Renal cortex interstitium (tissue), 11 donors: Measurements from ENCODE around the gene RGS11. TPM values are rescaled to one million over a fixed set of nuclear protein-coding genes. Genes with fewer than 3 reads are reported as not detected.
A peak's percentile ranks its signal among the peaks of the same experiment; 100 is the strongest.
"Not testable (repeated sequence)": the region's sequence is repeated elsewhere in the genome, so short reads cannot be mapped to it uniquely, and the experiment has no call there.

Experiments used
- DNase-seq, 11 donors: peaks; one replicate each; pipeline ENCODE4 v3.0.0-alpha.2; 2013; ENCODE audit warnings: low read depth in 9 of 11, low spot score in 4 of 11; ENCODE audit errors: extremely low read depth in 1 of 11
- polyA plus RNA-seq, 3 donors: library from polyadenylated mRNA; unstranded; fragments of 120-200 nt; gene quantifications; one replicate each; pipeline ENCODE4 v1.2.1, GENCODE V29; 2013; ENCODE audit not compliant: insufficient read length in 3 of 3

Gene RGS11
- polyA plus RNA-seq, 3 donors, result 0.89 to 2.2 (median 2.0) TPM

GRCh38 chr16:252366-253337 is 23.1 kb downstream of the RGS11 start:
- no peak for DNase-seq

- DNase-seq, result no peak
Observed at GRCh38 chr16:249431-249830, 26.3 kb downstream of the RGS11 start.

- no peak for DNase-seq
Observed at GRCh38 chr16:247027-247426, 28.7 kb downstream of the RGS11 start.

DNA sequence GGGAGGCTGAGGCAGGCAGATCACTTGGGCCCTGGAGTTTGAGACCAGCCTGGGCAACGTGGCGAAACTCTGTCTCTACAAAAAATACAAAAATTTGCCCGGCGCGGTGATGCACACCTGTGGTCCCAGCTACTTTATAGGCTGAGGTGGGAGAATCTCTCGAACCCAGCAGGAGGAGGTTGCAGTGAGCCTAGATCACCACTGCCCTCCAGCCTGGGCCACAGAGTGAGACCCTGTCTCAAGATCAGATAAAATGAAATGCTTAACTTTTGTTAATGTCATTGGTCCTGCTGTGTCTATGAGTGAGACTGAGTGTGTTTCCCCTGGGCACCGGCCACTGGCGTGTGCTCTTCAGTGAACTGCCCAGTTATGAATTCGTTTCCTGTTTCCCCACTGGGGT is 30.6 kb downstream of the RGS11 start:
- no peak for DNase-seq

DNA sequence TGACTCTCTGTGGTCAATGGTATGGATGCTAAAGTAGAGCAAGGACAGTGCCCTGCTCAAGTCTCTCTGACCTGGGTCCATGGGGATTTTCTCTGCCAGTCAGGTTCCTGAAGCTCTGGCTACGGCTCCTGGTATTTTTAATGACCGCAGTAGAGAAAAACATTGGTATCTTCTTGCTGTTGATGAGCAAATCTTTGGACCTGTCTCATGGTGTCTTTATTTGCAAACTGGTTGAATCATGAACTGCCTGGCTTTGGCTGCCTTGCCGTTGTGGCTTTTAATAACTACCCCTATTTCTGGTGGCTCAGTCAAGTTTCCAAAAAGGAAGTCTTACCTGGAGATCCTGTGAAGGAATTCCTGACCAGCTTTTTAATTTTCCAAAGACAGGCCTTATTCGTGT is 32.4 kb downstream of the RGS11 start:
- DNase-seq, result no peak

- no peak for DNase-seq
Observed at GRCh38 chr16:242281-242680, 33.5 kb downstream of the RGS11 start.

- no peak for DNase-seq
Observed at GRCh38 chr16:240559-240958, 35.2 kb downstream of the RGS11 start.

GRCh38 chr16:239948-240277 is 35.8 kb downstream of the RGS11 start:
- DNase-seq, result no peak

DNA sequence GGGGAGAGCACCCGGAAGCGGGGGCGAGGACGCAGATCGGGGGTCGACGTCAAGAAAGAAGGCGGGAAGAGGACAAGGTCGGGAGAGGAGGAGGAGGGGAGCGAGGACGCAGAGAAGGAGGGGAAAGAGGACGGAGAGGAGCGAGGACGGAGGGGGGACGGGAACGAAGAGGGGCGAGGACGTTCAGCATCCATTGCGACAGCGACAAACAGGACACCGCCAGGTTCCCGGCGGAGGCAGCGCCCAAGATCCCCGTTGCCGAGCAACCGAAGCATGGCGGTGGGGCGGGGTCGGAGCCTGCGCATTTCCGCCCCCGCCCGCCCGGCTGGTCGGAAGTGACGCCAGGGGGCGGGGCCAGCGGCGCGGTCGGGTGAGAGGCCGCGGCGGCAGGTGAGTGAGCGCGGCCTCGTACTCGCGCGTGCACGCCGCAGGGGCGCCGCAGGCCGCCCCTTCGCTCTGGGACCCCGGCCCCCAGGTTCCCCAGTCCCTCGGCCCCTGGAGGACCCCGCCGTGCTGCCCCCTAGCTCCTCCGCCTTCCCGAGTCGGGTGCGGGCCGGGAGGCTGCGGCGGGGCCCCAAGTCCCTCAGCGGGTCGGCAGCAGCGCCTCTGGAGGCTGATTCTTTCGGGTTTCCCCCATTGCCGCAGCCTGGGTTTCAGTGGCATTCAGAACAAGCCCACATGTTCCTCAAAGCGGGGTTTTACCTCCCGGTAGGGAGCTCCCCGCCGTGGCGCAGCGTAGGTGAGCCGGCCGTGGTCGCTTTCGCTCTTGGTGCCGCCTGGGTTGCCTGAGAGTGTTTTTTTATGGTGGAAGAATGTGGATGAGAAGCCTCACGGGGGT is 41.1 kb downstream of the RGS11 start, which contains the start of gene FAM234A:
FAM234A (plus strand) TSS at position 354 of the 838 bp plus-strand sequence. CDS start 19,593 bp downstream, outside the sequence.
- peak; percentile 78 to 93 (median 87) for DNase-seq

DNA sequence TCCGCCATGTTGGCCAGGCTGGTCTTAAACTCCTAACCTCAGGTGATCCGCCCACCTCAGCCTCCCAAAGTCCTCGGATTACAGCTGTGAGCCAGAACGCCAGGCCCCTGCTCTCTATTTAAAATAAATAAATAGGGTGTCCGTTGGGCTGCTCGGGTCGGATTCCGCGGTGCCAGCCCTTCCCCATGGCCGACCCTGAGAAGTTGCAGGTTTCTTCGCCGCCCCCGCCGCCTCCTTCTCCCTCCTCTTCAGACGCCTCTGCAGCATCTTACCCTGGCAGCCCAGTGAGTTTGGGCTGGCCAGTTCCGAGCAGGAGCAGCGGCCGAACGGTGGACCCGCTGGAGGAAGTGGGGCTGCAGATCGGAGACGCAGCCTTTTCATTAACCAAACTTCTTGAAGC is 44.8 kb downstream of the RGS11 start:
- DNase-seq, result no peak

DNA sequence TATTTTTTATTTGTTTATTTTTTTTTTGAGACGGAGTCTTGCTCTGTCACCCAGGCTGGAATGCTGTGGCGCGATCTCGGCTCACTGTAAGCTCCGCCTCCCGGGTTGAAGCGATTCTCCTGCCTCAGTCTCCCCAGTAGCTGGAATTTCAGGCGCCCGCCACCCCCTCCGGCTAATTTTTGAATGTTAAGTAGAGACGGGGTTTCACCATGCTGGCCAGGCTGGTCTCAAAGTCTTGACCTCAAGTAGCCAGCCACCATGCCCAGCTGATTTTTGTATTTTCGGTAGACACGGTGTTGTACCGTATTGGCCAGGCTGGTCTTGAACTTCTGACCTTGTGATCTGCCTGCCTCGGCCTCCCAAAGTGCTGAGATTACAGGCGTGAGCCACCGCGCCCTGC is 45.4 kb downstream of the RGS11 start:
- DNase-seq, result not testable (repeated sequence)

- no peak for DNase-seq
Observed at GRCh38 chr16:229731-230281, 45.9 kb downstream of the RGS11 start.

DNA sequence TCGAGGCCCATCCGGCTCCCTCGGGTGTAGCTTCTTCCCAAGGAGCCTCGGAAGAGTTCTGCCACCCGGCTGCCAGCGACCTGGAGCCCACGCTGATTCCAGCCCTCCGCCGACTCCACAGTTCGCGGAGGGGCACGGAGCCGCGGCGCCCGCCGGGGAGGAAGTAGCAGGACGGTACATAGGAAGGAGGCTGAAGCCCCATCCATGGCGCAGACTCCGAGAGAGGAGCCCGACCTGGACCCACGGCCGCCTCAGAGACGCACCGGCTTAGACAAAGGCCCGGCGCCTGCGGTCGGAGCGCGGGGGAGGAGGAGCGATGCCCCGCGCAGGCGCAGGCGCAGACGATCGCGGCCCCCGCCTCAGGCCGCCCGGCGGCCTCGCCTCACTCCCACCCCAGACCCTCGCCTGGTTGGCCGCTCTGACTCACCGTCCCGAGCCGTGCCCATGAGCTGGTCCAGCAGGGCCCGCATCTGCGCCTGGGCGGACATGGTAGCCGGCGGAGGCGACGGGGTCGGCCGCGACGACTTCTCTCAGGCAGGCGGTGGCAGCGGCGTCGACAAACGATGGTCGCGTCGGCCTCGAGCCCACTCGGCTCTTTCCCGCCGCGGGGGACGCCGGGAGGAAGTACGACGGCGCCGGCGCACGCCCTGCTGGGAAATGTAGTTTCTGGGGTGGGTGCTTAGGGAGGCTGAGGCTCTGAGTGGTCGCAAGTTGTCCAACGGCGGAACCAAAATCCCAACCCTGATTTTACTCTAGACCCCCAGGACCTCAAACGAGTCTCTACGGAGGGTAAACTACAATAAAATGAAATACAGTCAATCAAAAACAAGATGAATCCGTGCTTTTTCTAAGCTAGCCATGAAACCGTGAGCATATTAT is 46.7 kb downstream of the RGS11 start, which contains the start of gene LUC7L:
LUC7L (minus strand) TSS at position 598 of the 879 bp plus-strand sequence; CDS start at position 488, 110 bp downstream.
- DNase-seq, result peak; percentile 74 to 92 (median 86)

DNA sequence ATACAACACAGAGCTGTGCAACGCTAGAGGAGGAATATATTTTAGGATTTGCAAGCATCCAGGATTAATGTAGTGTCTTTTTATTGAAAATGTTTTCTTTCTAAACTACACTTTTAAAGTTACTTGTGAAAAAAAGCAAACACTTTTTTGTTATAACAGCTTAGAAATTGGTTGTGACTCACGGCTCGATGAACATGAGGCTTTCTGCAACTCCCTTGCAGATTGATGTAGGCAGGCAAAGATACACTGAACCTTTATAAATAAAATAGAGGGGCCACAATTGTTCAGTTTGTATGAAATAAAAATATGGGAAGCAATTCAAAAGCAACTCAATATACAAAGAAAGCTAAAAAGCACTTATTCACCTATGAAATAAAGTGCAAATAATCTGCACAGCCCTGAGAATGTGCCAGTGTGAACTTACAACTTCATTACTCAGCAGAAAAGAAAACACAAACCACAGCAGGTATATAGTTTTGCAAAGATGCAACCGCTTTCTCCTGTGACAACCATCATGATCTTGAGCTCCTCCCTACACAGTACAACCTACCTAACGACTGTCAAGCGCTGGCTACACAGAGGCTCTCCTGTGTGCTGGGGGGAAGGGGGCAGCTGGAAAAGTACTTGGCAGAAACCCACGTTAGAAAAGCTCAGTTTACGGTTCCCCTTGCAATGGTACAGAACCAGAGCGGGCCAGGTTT is 47.4 kb downstream of the RGS11 start:
- DNase-seq, result no peak

DNA sequence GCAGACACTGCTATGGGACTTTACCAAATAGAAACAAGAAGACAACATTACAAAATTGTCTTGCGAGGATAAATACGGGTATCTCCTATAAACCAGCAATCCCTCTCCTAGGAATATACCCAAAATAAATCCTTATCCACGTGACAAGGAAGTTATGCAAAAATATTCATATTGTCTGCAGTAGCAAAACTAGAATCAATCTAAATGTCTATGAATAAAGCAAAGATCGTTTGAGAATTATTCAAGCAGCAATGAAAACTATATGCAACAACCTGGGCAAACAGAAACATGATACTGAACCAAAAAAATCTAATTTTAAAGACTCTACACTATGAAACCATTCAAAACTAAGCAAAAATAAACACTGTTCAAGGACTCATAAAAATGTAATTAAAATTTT is 55.7 kb downstream of the RGS11 start:
- no peak for DNase-seq
